BE2C (cell line): Measurements from ENCODE around the gene ASB7.

Source experiments
- DNase-seq: peaks from one replicate; pipeline ENCODE4 v3.0.0-alpha.2; 2020
- H3K27me3 ChIP-seq: fragments of 250-450 bp; sonication (Bioruptor Pico); 2 replicates; pipeline ENCODE4 v1.5.1; 2020; ENCODE audit warnings: mild to moderate bottlenecking
- H3K36me3 ChIP-seq: fragments of 250-450 bp; sonication (Bioruptor Pico); 2 replicates; pipeline ENCODE4 v1.5.1; 2020; ENCODE audit warnings: mild to moderate bottlenecking
- H3K4me1 ChIP-seq: fragments of 250-450 bp; sonication (Bioruptor Pico); 2 replicates; pipeline ENCODE4 v1.5.1; 2020
- H3K4me3 ChIP-seq: 2 replicates; pipeline ENCODE4 v1.5.1; 2011; ENCODE audit warnings: low read depth, low read length
- H3K9me3 ChIP-seq: fragments of 250-450 bp; sonication (Bioruptor Pico); 2 replicates; pipeline ENCODE4 v1.5.1; 2020
- TF ChIP-seq, protein P1 (sequence below): IDR thresholded peaks from 2 replicates; pipeline ENCODE4 v1.5.1; 2012; ENCODE audit warnings: mild to moderate bottlenecking, low read depth, low read length

ASB7 gene

GRCh38 chr15:100688549-100689120 lies 86.2 kb downstream of the ASB7 start:
- H3K4me3 ChIP-seq, result no peak overlapping the region
- no peaks in the 10 kb centered on the region for H3K36me3 ChIP-seq
- no peaks in the 10 kb centered on the region for H3K27me3 ChIP-seq
- H3K9me3 ChIP-seq, result no peaks in the 10 kb centered on the region
- DNase-seq, result no peak
- TF ChIP-seq, protein P1, sequence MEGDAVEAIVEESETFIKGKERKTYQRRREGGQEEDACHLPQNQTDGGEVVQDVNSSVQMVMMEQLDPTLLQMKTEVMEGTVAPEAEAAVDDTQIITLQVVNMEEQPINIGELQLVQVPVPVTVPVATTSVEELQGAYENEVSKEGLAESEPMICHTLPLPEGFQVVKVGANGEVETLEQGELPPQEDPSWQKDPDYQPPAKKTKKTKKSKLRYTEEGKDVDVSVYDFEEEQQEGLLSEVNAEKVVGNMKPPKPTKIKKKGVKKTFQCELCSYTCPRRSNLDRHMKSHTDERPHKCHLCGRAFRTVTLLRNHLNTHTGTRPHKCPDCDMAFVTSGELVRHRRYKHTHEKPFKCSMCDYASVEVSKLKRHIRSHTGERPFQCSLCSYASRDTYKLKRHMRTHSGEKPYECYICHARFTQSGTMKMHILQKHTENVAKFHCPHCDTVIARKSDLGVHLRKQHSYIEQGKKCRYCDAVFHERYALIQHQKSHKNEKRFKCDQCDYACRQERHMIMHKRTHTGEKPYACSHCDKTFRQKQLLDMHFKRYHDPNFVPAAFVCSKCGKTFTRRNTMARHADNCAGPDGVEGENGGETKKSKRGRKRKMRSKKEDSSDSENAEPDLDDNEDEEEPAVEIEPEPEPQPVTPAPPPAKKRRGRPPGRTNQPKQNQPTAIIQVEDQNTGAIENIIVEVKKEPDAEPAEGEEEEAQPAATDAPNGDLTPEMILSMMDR, result no peak
- no peaks in the 10 kb centered on the region for H3K4me1 ChIP-seq

DNA sequence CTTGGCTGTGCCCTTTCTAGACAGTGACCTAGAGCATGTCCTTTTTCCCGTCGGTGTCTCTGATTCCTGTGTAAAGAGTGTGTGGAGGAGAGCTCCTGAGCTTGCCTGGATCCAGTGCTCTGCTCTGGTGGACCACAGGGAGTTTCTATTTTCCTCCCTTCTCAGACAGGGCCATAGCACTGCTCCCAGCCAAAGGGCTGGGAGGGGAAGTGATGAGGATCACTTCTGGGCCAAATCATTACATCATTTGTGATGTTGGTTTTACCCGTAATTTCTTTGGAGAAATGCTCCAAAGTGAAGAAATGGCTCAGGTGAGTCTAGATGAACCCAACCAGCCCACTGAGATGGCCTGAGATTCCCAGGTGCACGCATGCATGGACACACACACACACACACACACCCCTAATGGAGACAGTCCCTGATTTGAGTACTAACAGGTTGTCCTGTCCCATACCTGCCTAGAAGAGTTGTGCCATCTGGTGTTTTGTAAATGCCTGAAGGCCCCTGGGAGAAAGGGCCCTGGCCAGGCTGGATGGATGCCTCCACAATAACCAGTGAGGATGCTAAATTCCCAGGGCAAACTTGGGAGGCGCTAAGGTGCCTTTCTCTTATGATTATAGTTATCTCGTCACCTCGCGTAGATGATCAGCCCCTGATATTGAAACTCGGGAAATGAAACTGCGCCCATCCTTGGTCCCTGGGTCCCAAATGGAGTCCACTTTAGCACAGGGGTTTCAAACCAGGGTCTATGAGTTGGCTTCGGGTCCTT lies 86.9 kb downstream of the ASB7 start:
- no peaks in the 10 kb centered on the region for H3K4me1 ChIP-seq
- H3K9me3 ChIP-seq, result no peaks in the 10 kb centered on the region
- H3K4me3 ChIP-seq, result no peak overlapping the region
- DNase-seq, result no peak
- H3K27me3 ChIP-seq, result no peaks in the 10 kb centered on the region
- TF ChIP-seq, protein P1, result no peak
- no peaks in the 10 kb centered on the region for H3K36me3 ChIP-seq

DNA sequence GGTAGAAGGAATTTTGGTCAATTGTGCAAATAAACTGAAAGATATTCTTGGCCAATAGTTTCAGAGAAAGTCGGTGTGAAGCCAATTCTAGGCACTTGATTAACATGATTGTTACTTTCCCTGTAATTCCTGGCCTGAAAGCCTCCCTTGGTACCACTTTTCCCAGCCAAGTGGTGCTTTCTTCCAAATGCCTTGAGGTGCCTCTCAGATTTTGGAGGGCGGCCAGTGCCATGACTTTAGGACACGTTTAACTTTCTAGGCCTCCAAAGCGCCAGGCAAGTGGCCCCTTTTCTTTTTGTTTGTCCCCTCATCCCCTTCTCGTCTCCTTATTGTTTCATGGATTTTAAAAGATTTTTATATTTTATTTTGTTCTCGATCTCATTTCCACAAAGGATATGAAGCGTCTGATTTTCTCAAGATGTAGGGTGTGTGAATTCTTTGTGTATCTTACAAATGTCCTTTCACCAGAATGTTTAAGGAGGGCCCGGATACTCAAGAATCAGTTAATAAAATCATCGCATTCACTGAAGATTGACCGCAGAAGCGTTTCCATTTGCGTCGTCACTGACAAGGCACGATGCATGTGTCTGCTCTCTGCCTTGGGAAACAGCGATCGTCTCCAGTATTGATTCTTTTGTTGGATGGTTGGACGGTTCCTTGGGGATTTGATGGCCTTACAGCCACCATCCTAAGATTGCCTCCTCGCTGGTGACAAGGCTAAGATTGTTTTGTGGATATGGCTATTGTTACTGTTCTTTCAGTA lies 87.8 kb downstream of the ASB7 start:
- TF ChIP-seq, protein P1, result no peak
- H3K4me1 ChIP-seq, result no peaks in the 10 kb centered on the region
- DNase-seq, result no peak
- H3K4me3 ChIP-seq, result no peak overlapping the region
- H3K9me3 ChIP-seq, result no peaks in the 10 kb centered on the region
- no peaks in the 10 kb centered on the region for H3K27me3 ChIP-seq
- no peaks in the 10 kb centered on the region for H3K36me3 ChIP-seq

- H3K4me1 ChIP-seq, result no peaks in the 10 kb centered on the region
- no peak for DNase-seq
- no peak overlapping the region for H3K4me3 ChIP-seq
- H3K9me3 ChIP-seq, result no peaks in the 10 kb centered on the region
- H3K27me3 ChIP-seq, result no peaks in the 10 kb centered on the region
- TF ChIP-seq, protein P1, result no peak
- H3K36me3 ChIP-seq, result no peaks in the 10 kb centered on the region
Observed at GRCh38 chr15:100690795-100691158, 88.4 kb downstream of the ASB7 start.

DNA sequence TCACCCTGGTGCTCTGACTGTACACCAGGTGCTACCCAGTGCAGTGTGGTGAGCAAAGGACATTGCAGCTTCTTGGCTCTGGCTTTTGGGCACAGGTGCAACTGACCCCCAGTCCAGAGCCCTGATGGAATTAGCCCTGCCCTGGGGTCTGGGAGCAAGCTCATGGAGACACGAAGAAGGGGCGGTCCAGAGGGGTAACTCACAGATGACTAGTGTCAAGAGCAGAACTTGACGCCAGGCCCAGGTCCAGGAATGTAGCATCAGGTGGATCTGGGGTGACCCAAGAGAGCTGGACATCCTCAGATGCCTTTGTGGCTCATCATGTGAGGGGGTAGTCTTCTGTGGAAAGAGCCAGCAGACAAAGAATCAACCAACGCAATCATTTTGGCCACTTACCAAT lies 88.9 kb downstream of the ASB7 start:
- DNase-seq, result no peak
- H3K4me3 ChIP-seq, result no peak overlapping the region
- H3K27me3 ChIP-seq, result no peaks in the 10 kb centered on the region
- TF ChIP-seq, protein P1, result no peak
- H3K36me3 ChIP-seq, result no peaks in the 10 kb centered on the region
- no peaks in the 10 kb centered on the region for H3K9me3 ChIP-seq
- H3K4me1 ChIP-seq, result no peaks in the 10 kb centered on the region

DNA sequence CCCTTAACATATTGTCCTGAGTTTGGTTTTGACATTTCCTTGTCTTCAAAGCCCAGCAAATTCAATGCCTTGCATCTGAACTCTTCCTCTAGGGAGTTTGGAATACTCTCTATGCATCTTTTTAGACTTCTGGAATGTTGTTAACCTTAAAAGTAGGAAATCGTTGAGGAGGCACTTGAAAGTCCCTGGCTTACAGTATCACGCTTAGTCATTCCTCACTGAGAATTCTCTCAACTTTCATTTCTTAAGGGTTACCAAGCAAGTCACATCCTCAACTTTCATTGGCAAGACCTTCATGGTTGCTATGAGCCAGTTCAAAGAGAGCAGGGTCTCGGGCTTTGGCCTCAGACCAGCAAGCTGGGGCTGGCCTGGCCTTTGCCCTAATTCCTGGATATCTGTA lies 89.9 kb downstream of the ASB7 start:
- H3K9me3 ChIP-seq, result no peaks in the 10 kb centered on the region
- H3K4me1 ChIP-seq, result no peaks in the 10 kb centered on the region
- TF ChIP-seq, protein P1, result no peak
- no peak for DNase-seq
- H3K4me3 ChIP-seq, result no peak overlapping the region
- H3K27me3 ChIP-seq, result no peaks in the 10 kb centered on the region
- H3K36me3 ChIP-seq, result no peaks in the 10 kb centered on the region
